Glutamatergic neuron (in vitro differentiated cells): ENCODE data around the gene RNU1-1. TPM values are rescaled to one million over a fixed set of nuclear protein-coding genes. Genes with fewer than 3 reads are reported as not detected.
"Not testable (repeated sequence)": the region's sequence is repeated elsewhere in the genome, so short reads cannot be mapped to it uniquely, and the experiment has no call there.

Experiments
- DNase-seq: peaks from one replicate; pipeline ENCODE4 v3.0.0; 2022
- H3K27ac Mint-ChIP-seq: one replicate; pipeline ENCODE4 v1.8.0; 2020; ENCODE audit warnings: mild to moderate bottlenecking, mixed read lengths, inconsistent platforms; ENCODE audit not compliant: unreplicated experiment
- H3K27me3 Mint-ChIP-seq: one replicate; pipeline ENCODE4 v1.8.0; 2020; ENCODE audit warnings: mild to moderate bottlenecking, moderate library complexity, mixed read lengths, inconsistent platforms; ENCODE audit not compliant: unreplicated experiment
- H3K36me3 Mint-ChIP-seq: one replicate; pipeline ENCODE4 v1.8.0; 2020; ENCODE audit warnings: mild to moderate bottlenecking, mixed read lengths, inconsistent platforms; ENCODE audit not compliant: unreplicated experiment
- H3K4me1 Mint-ChIP-seq: one replicate; pipeline ENCODE4 v1.8.0; 2020; ENCODE audit warnings: mild to moderate bottlenecking, low read depth, mixed read lengths, inconsistent platforms; ENCODE audit not compliant: unreplicated experiment
- H3K4me3 Mint-ChIP-seq: one replicate; pipeline ENCODE4 v1.8.0; 2020; ENCODE audit warnings: mild to moderate bottlenecking, mixed read lengths, inconsistent platforms; ENCODE audit not compliant: unreplicated experiment
- H3K9me3 Mint-ChIP-seq: one replicate; pipeline ENCODE4 v1.8.0; 2020; ENCODE audit warnings: mild to moderate bottlenecking, moderate library complexity, mixed read lengths, inconsistent platforms; ENCODE audit not compliant: unreplicated experiment
- total RNA-seq: library from RNA; stranded (reverse); fragmentation: NEBNext Ultra II Directional; extraction: Animal tissue kit (Norgen Biotek cat#: 25700); gene quantifications from one replicate; pipeline ENCODE4 v1.2.1, GENCODE V29; 2021; ENCODE audit not compliant: unreplicated experiment

RNU1-1 gene
- total RNA-seq, 1 donor from 2014 or later, result 3,598 TPM

- Mint-ChIP-seq H3K4me1 (peaks cover 11% of the 10 kb centered on the region), H3K4me3 (peak overlapping the region; percentile 70), H3K27ac (peak overlapping the region; percentile 86), H3K27me3 (peaks cover 10% of the 10 kb centered on the region)
- not testable (repeated sequence) for DNase-seq, H3K9me3 Mint-ChIP-seq, H3K36me3 Mint-ChIP-seq
These were observed 23.4 kb upstream of the RNU1-1 start for GRCh38 chr1:16537528-16537927.

- not testable (repeated sequence) for H3K36me3 Mint-ChIP-seq, H3K9me3 Mint-ChIP-seq, DNase-seq
- peaks cover 14% of the 10 kb centered on the region for H3K4me1 Mint-ChIP-seq
- peak overlapping the region; percentile 48 for H3K27ac Mint-ChIP-seq
- H3K4me3 Mint-ChIP-seq, result peak overlapping the region; percentile 67
- peaks cover 10% of the 10 kb centered on the region for H3K27me3 Mint-ChIP-seq
These were observed 22.7 kb upstream of the RNU1-1 start for GRCh38 chr1:16536796-16537195.

DNA sequence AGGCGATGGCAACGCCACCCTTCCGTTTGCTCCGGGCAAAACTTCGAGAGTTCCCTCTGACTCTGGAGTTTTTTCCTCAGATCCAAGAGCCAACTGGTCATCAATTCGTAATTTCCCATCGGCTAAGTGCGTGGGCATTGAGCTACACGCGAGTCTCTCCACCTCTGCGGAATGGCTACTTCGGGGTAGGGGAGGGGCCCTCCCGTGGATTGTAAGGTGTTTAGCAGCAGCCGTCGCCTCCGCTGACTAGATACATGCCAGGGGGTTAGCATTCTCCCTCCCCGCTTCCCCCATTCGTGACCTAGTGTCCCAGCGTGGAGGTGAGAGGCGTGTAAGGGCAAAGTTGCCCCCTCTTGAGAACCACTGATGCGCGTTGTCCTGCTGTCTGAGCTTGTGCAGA, 21.8 kb upstream of the RNU1-1 start:
- not testable (repeated sequence) for H3K36me3 Mint-ChIP-seq, H3K9me3 Mint-ChIP-seq
- H3K27me3 Mint-ChIP-seq, result peaks cover 10% of the 10 kb centered on the region

DNA sequence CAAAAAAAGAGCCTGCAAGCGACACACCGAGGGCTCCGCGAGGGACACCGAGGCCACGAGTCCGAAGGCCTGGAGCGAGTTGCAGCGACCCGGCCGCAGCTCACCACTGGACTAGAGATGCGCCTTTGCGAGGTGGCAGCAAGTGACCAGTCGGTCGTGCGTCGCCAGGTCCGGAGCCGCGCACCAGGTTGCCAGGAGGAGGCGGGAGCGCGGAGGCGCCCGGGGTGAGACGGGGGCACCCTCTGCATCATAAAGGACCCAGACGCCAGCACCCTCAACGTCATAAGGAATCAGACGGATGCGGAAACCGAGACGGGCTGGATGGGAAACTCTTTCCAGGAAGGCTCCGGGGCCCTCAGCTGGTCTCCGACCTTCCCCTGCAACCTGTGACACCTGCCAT, 21.4 kb upstream of the RNU1-1 start:
- H3K9me3 Mint-ChIP-seq, H3K36me3 Mint-ChIP-seq, H3K27ac Mint-ChIP-seq: not testable (repeated sequence)
- H3K4me1 Mint-ChIP-seq, result peaks cover 16% of the 10 kb centered on the region
- DNase-seq, result peak; percentile 34
- H3K4me3 Mint-ChIP-seq, result peak overlapping the region; percentile 75
- H3K27me3 Mint-ChIP-seq, result peaks cover 10% of the 10 kb centered on the region

More for the DNA sequence above, 21.8 kb upstream of the RNU1-1 start:
- H3K27ac Mint-ChIP-seq, H3K4me3 Mint-ChIP-seq, DNase-seq: not testable (repeated sequence)
- H3K4me1 Mint-ChIP-seq, result peaks cover 16% of the 10 kb centered on the region

- not testable (repeated sequence) for H3K27ac Mint-ChIP-seq, H3K36me3 Mint-ChIP-seq, H3K9me3 Mint-ChIP-seq
- DNase-seq, result peak; percentile 79
- Mint-ChIP-seq H3K27me3 (peaks cover 10% of the 10 kb centered on the region), H3K4me1 (peaks cover 16% of the 10 kb centered on the region), H3K4me3 (peak overlapping the region; percentile 85)
These were observed 20.9 kb upstream of the RNU1-1 start for GRCh38 chr1:16534829-16535456.

DNA sequence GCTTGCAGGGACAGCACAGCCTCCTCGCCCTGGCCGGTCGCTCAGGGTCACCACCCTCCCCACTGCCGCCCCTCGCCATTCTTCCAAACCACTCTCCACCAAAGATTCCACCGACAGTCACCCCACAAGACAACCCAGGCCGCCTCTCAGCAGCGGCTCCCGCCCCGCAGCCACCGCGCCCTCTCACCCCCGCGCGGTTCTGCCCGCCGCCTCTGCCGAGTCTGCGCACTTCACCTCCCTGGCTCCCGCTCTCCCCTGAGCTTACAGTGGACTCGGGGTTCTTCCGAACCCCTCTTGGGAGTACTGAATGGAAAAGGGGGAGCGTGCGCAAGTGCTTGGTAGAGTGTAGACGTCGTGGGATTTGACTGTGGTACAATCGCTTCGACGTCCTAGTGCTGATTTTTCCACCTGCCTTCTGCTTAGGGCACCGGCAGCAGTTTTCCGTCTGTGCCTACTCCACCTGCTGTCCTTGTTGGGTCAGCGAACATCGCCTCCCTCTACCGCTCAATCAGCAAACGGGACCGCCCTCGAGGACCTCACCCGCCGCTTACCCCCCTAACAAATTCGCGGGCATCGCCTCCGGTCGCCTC, 20.2 kb upstream of the RNU1-1 start:
- H3K9me3 Mint-ChIP-seq, DNase-seq, H3K27ac Mint-ChIP-seq, H3K36me3 Mint-ChIP-seq: not testable (repeated sequence)
- Mint-ChIP-seq H3K4me1 (peaks cover 16% of the 10 kb centered on the region), H3K4me3 (peak overlapping the region; percentile 85), H3K27me3 (peaks cover 10% of the 10 kb centered on the region)

- peak overlapping the region; percentile 76 for H3K4me3 Mint-ChIP-seq
- not testable (repeated sequence) for H3K36me3 Mint-ChIP-seq, H3K9me3 Mint-ChIP-seq
- H3K27me3 Mint-ChIP-seq, result peaks cover 10% of the 10 kb centered on the region
- peak; percentile 53 for DNase-seq
- peaks cover 11% of the 10 kb centered on the region for H3K4me1 Mint-ChIP-seq
- H3K27ac Mint-ChIP-seq, result peak overlapping the region; percentile 28
These were observed 18.3 kb upstream of the RNU1-1 start for GRCh38 chr1:16532235-16532991.

- not testable (repeated sequence) for H3K27me3 Mint-ChIP-seq, DNase-seq, H3K4me1 Mint-ChIP-seq, H3K9me3 Mint-ChIP-seq, H3K36me3 Mint-ChIP-seq, H3K4me3 Mint-ChIP-seq, H3K27ac Mint-ChIP-seq
These were observed 14.3 kb upstream of the RNU1-1 start for GRCh38 chr1:16528338-16528737.

GRCh38 chr1:16525769-16526168, 11.7 kb upstream of the RNU1-1 start:
- not testable (repeated sequence) for DNase-seq, H3K4me3 Mint-ChIP-seq, H3K27ac Mint-ChIP-seq, H3K36me3 Mint-ChIP-seq, H3K27me3 Mint-ChIP-seq, H3K9me3 Mint-ChIP-seq, H3K4me1 Mint-ChIP-seq

DNA sequence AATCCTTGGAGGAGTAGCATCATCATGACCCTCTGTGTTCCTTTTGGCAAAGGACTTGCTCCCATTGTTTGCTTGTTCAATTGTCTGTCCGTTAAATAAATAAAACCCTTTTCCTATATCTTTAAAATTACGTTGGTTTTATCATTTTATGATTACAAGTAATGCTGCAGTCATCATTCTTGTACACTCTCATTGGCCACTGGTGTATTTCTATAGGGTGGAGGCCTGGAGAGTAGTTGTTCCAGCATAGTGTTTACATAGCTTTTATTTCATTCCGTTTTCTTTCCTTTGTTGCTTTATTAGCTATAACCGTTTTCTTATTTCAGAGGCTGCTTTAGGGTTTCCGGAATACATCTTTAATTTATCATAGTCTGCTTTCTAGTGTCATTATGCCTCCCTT, 7.6 kb upstream of the RNU1-1 start:
- not testable (repeated sequence) for H3K27ac Mint-ChIP-seq, H3K4me3 Mint-ChIP-seq

More for the DNA sequence above, 7.6 kb upstream of the RNU1-1 start:
- not testable (repeated sequence) for H3K36me3 Mint-ChIP-seq, H3K27me3 Mint-ChIP-seq, H3K4me1 Mint-ChIP-seq, DNase-seq, H3K9me3 Mint-ChIP-seq
